ENCODE measurements around the gene FOXA1. TPM values are rescaled to one million over a fixed set of nuclear protein-coding genes. Genes with fewer than 3 reads are reported as not detected.

The FOXA1 gene
- total RNA-seq, 1 donor from 2014 or later: 51.0 TPM

DNA sequence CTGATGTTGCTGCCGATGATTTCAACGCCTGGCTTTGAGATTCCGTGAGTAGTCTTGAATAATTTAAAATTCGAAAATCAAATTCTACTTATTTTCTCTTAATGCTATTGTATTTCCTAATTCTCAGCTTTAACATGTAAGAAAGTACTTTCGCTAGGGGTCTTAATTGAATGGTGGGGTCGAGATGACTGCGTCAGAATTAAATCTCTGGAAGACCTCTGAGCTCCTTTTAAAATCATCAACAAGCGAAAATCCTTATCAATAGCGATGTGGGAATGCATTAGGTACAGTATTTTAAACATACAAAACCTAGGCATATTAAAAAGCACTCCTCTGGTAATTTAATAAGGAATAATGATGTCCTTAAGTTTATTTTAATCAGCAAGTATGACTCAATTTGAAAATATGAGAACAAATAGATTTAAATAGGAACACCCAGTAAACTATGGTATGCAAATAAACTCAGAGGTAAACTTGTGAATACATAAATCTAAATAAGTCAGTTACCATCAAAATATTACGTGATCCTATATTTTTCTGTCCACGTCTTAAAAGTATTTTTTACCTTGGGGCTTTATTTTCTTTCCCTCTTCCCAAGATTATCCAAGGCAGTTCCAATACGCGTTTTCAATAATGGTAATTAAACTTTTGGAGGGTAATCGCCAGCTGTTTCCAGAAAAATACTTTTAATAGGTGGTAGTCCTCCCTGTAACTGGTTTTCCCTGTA is 1.4 kb downstream of the FOXA1 start:
- Mint-ChIP-seq H3K4me1 (ENCODE audit: unreplicated experiment) (peaks cover 16% of the 10 kb centered on the region), H3K27ac (peak overlapping the region; percentile 93), H3K27me3 (peaks cover 85% of the 10 kb centered on the region), H3K9me3 (no peaks in the 10 kb centered on the region), H3K36me3 (peaks cover 17% of the 10 kb centered on the region), H3K4me3 (peak overlapping the region; percentile 91)
- no peak for DNase-seq (ENCODE audit: extremely low spot score, unreplicated experiment)
- TF ChIP-seq, protein P1, sequence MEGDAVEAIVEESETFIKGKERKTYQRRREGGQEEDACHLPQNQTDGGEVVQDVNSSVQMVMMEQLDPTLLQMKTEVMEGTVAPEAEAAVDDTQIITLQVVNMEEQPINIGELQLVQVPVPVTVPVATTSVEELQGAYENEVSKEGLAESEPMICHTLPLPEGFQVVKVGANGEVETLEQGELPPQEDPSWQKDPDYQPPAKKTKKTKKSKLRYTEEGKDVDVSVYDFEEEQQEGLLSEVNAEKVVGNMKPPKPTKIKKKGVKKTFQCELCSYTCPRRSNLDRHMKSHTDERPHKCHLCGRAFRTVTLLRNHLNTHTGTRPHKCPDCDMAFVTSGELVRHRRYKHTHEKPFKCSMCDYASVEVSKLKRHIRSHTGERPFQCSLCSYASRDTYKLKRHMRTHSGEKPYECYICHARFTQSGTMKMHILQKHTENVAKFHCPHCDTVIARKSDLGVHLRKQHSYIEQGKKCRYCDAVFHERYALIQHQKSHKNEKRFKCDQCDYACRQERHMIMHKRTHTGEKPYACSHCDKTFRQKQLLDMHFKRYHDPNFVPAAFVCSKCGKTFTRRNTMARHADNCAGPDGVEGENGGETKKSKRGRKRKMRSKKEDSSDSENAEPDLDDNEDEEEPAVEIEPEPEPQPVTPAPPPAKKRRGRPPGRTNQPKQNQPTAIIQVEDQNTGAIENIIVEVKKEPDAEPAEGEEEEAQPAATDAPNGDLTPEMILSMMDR (conservative IDR thresholded peaks at IDR 0.05): no peak

DNA sequence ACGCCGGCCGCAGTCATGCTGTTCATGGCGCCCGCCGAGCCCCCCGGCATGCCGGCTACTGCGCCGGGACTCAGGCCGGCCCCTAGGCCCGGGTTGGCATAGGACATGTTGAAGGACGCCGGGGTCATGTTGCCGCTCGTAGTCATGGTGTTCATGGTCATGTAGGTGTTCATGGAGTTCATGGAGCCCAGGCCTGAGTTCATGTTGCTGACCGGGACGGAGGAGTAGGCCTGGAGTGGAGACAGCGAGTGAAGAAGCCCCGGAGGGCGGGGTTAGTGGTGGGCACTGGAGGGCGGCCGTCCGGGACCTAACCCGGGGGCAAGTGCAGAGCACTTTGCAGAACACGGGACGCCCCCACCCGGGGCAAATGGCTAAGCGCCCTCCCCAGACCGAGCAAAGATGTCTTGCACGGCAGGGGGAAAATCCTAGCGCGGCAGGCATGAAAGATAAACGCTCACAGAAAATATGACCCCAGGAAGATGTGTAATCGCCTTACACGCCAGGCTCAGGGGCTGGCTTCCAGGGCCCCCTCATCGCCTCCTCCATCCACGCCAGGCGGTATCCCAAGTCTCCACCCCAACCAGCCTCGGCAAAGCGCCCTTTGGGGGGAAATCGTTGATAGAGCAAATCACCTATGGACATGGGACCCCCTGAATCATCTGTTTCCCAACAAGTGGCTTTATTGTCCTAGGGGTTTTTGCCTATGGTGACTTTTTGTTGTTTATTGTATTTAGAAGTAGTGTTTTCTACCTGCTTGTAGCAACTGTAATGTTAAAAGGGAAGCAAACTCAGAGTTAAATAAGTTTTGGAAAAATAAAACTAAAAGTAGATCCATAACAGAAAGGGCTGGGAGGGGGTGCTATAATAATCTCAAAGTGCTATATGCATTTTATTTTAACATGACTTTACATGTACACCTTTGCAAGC is 2.3 kb downstream of the FOXA1 start:
- Mint-ChIP-seq H3K9me3 (no peaks in the 10 kb centered on the region), H3K27me3 (peaks cover 86% of the 10 kb centered on the region), H3K36me3 (peaks cover 20% of the 10 kb centered on the region), H3K4me3 (peak overlapping the region; percentile 91), H3K4me1 (ENCODE audit: unreplicated experiment) (peaks cover 16% of the 10 kb centered on the region), H3K27ac (peak overlapping the region; percentile 93)
- no peak for DNase-seq (ENCODE audit: extremely low spot score, unreplicated experiment)
- TF ChIP-seq, protein P1 (conservative IDR thresholded peaks at IDR 0.05): no peak

DNA sequence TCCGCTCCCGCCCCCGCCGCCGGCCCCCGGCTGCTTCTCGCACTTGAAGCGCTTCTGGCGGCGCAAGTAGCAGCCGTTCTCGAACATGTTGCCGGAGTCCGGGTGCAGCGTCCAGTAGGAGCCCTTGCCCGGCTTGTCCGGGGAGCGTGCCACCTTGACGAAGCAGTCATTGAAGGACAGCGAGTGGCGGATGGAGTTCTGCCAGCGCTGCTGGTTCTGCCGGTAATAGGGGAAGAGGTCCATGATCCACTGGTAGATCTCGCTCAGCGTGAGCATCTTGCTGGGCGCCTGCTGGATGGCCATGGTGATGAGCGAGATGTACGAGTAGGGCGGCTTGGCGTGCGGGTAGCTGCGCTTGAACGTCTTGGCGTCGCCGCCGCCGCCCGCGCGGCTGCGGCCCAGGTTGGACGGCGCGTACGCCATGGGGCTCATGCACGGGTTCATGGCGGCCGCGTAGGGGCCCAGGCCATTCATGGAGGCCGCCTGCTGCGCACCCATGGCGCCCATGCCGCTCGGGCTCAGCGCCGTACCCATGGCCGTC is 3.0 kb downstream of the FOXA1 start:
- H3K36me3 Mint-ChIP-seq: peaks cover 20% of the 10 kb centered on the region
- peak overlapping the region; percentile 87 for H3K4me3 Mint-ChIP-seq
- no peaks in the 10 kb centered on the region for H3K9me3 Mint-ChIP-seq
- TF ChIP-seq, protein P1 (conservative IDR thresholded peaks at IDR 0.05): no peak
- peaks cover 16% of the 10 kb centered on the region for H3K4me1 Mint-ChIP-seq (ENCODE audit: unreplicated experiment)
- H3K27me3 Mint-ChIP-seq: peaks cover 86% of the 10 kb centered on the region
- peak overlapping the region; percentile 93 for H3K27ac Mint-ChIP-seq
- no peak for DNase-seq (ENCODE audit: extremely low spot score, unreplicated experiment)

DNA sequence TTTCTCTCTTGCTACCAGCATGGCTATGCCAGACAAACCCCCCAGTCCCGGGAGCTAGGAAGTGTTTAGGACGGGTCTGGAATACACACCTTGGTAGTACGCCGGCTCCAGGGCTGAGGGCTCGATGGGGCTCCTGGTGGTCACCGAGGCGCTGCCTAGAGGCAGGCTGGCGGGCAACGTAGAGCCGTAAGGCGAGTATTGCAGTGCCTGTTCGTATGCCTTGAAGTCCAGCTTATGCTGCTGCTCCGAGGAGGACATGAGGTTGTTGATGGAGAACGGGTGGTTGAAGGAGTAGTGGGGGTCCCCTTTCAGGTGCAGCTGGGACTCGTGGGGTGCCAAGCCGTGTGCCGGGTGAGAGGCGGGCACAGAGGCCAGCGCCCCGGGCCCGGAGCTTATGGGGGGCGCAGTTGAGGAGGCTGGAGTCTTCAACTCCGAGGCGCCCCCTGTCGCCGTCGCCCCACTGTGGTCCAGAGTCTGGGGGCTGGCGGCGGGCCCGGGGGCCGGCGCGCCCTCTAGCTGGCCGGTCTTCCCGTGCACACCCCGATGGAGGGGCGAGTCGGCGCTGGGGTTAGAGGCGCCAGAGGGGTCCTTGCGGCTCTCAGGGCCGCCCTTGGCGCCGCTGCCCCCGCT is 3.6 kb downstream of the FOXA1 start:
- TF ChIP-seq, protein P1 (conservative IDR thresholded peaks at IDR 0.05): peak; percentile 51
- peaks cover 20% of the 10 kb centered on the region for H3K36me3 Mint-ChIP-seq
- no peak for DNase-seq (ENCODE audit: extremely low spot score, unreplicated experiment)
- H3K4me1 Mint-ChIP-seq (ENCODE audit: unreplicated experiment): peaks cover 16% of the 10 kb centered on the region
- H3K27ac Mint-ChIP-seq: peak overlapping the region; percentile 90
- no peaks in the 10 kb centered on the region for H3K9me3 Mint-ChIP-seq
- peaks cover 86% of the 10 kb centered on the region for H3K27me3 Mint-ChIP-seq
- H3K4me3 Mint-ChIP-seq: peak overlapping the region; percentile 87

DNA sequence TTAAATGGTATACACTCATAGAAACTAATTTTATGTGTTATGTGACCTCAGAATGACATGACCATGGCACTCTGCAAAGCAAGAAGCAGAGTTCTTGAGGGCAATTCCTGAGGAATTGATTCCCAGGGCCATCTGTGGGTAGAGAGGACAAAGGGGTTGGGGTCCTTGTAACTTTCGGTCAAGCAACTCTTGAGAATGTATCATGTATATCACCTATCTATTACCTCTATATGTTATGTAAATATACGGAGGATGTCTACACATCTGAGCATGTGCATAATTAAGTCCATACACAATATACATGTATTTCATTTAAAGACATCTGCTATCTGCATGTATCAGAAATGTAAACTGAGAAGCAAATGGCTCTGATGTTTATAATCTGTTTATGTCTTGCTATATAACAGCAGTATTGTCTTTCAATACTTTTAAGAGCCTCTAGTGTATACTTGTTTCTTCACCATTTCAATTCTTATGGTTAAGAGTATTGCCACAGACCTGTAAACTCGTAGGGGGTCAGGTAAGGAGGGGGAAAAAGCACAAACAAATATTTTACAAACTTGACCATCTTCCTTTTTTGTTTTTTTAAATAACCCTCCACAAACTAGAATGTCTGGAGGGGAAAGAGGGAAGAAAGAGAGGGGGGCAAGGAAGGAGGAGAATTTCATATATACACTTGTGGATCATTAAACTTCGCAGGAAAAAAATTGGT is 4.5 kb downstream of the FOXA1 start:
- DNase-seq (ENCODE audit: extremely low spot score, unreplicated experiment): no peak
- H3K4me1 Mint-ChIP-seq (ENCODE audit: unreplicated experiment): peaks cover 17% of the 10 kb centered on the region
- TF ChIP-seq, protein P1 (conservative IDR thresholded peaks at IDR 0.05): no peak
- peak overlapping the region; percentile 90 for H3K27ac Mint-ChIP-seq
- peaks cover 86% of the 10 kb centered on the region for H3K27me3 Mint-ChIP-seq
- no peaks in the 10 kb centered on the region for H3K9me3 Mint-ChIP-seq
- H3K4me3 Mint-ChIP-seq: peak overlapping the region; percentile 87
- peaks cover 20% of the 10 kb centered on the region for H3K36me3 Mint-ChIP-seq
